Astrocyte of the cerebellum (primary cell): Measurements from ENCODE around the gene L1TD1.
"Not testable (repeated sequence)": the region's sequence is repeated elsewhere in the genome, so short reads cannot be mapped to it uniquely, and the experiment has no call there.

ENCODE experiments used
- DNase-seq: peaks from one replicate; pipeline ENCODE4 v3.0.0-alpha.2; 2011; ENCODE audit warnings: low read depth
- H3K4me3 ChIP-seq: 2 replicates; pipeline ENCODE4 v1.5.1; 2011; ENCODE audit warnings: mild to moderate bottlenecking, low read depth, low read length, moderate library complexity
- in situ Hi-C: cut with HindIII; loops from 2 replicates; pipeline ENCODE4 v1.10.0; 2017; ENCODE audit warnings: low sequenced_read_pairs
- TF ChIP-seq, protein P1 (sequence below): IDR thresholded peaks from 2 replicates; pipeline ENCODE4 v1.5.1; 2012; ENCODE audit warnings: low read length, low read depth, moderate library complexity, mild to moderate bottlenecking; ENCODE audit errors: missing control alignments

L1TD1 gene

DNA sequence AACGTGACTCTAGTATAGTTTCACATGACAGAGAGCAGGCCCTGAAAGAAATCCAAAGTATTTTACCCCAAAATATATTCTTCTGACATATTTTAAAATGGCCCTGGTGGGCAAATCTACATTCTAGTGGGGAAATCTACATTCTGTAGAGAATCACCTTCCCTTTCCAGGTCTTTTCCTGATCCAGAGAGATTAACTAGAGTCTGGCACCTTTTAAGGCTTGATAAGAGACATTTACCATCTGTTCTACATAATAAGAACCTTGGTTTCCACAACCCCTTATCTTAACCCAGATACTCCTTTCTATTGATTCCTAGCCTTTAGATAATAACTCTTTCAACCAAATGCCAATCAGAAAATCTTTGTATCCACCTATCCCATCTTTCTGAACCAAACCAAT lies 17.0 kb upstream of the L1TD1 start:
- DNase-seq, result no peak
- TF ChIP-seq, protein P1, sequence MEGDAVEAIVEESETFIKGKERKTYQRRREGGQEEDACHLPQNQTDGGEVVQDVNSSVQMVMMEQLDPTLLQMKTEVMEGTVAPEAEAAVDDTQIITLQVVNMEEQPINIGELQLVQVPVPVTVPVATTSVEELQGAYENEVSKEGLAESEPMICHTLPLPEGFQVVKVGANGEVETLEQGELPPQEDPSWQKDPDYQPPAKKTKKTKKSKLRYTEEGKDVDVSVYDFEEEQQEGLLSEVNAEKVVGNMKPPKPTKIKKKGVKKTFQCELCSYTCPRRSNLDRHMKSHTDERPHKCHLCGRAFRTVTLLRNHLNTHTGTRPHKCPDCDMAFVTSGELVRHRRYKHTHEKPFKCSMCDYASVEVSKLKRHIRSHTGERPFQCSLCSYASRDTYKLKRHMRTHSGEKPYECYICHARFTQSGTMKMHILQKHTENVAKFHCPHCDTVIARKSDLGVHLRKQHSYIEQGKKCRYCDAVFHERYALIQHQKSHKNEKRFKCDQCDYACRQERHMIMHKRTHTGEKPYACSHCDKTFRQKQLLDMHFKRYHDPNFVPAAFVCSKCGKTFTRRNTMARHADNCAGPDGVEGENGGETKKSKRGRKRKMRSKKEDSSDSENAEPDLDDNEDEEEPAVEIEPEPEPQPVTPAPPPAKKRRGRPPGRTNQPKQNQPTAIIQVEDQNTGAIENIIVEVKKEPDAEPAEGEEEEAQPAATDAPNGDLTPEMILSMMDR, result no peak
- H3K4me3 ChIP-seq, result no peak overlapping the region
- in situ Hi-C loops, result no loop called here

DNA sequence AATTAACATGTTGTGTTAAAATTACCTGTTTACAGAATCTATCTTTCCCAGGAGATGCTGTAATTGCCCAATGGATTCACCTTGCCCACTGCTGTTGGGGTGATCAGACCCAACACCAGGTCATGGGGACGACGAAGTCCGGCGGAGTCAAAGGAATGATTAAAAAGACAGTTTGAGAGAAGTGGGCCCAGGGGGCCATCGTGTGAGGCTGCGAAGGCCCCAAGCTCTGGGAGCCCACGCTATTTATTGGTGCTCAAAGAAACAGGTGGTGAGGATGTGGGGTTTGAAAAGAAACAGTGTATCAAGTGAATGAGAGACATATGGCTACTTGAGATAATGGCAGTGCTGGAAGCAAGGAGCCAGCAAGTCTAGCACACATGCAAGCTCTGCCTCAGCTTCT lies 16.3 kb upstream of the L1TD1 start:
- no peak for DNase-seq
- H3K4me3 ChIP-seq, result no peak overlapping the region
- TF ChIP-seq, protein P1, result no peak
- in situ Hi-C loops, result no loop called here

DNA sequence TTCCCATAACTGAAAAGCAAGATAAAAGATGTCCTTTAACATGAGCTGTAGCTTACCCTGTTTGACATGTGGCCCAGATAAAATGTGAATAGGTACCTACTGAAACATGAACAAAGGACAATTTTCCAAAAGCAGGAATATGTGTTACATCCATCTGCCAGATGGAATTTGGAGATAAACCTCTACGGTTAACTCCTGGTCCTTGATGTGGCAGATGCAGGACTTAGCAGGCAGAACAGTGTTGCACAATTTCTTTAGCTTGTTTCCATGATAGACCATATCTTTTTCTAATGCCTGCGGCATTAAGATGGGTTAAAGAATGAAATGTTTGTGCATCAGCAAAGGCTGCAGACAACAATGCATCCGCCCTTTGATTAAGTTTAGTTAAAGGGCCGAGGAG lies 14.6 kb upstream of the L1TD1 start:
- DNase-seq, H3K4me3 ChIP-seq, in situ Hi-C loops: not testable (repeated sequence)

DNA sequence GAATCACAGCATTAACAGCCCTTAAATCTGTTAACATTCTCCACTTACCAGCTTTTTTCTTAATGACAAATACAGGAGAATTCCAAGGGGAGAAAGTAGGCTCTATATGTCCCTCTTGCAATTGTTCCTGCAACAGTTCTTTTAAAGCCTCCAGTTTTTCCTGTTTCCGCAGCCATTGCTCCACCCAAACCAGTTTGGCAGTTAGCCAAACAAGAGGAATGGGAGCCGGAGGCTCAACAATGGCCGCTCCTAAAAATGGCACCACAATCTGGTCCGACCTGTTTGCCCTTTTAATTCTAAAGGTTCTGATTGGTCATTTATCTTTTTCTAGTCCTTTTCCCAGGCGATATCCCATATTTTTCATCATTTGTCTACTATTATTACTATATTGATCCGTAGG lies 14.0 kb upstream of the L1TD1 start:
- no peak overlapping the region for H3K4me3 ChIP-seq
- in situ Hi-C loops, result no loop called here
- DNase-seq, result no peak
- TF ChIP-seq, protein P1, result no peak

DNA sequence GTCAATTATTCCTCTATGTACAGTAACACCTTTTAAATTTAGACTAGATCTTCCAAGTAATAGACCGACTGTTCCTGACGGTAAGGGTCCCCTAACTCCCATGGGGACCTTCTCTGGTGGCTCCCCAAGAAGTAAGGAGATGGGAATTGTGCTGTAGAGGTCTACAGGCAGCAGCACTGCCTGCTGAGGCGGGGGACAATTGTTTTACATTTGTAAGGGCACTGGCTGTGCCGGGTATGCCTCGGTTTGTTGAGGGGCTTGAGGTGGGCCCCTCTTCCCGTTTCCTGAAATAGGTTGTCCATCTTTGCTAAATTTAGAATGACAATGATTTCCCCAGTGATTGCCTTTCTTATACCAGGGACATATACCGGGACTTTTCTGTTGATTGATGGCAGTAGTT lies 13.1 kb upstream of the L1TD1 start:
- no peak overlapping the region for H3K4me3 ChIP-seq
- in situ Hi-C loops, result no loop called here
- TF ChIP-seq, protein P1, result no peak
- DNase-seq, result no peak

DNA sequence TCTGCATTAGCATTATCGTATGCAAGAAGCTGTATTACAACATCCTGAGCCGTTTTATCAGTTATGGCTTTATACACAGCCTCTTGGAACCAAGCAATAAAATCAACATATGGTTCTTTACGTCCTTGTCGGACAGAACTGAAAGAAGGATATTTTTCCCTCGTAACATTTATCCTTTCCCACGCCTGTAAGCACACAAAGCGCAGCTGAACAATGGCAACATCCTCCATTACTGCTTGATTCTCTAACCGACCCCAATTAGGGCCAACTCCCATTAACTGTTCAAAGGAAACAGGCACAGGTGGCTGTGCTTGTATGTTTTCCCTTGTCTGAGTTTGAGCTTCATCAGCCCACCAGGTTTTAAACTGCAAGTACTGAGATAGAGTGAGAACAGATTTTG lies 12.5 kb upstream of the L1TD1 start:
- in situ Hi-C loops, H3K4me3 ChIP-seq, DNase-seq: not testable (repeated sequence)

DNA sequence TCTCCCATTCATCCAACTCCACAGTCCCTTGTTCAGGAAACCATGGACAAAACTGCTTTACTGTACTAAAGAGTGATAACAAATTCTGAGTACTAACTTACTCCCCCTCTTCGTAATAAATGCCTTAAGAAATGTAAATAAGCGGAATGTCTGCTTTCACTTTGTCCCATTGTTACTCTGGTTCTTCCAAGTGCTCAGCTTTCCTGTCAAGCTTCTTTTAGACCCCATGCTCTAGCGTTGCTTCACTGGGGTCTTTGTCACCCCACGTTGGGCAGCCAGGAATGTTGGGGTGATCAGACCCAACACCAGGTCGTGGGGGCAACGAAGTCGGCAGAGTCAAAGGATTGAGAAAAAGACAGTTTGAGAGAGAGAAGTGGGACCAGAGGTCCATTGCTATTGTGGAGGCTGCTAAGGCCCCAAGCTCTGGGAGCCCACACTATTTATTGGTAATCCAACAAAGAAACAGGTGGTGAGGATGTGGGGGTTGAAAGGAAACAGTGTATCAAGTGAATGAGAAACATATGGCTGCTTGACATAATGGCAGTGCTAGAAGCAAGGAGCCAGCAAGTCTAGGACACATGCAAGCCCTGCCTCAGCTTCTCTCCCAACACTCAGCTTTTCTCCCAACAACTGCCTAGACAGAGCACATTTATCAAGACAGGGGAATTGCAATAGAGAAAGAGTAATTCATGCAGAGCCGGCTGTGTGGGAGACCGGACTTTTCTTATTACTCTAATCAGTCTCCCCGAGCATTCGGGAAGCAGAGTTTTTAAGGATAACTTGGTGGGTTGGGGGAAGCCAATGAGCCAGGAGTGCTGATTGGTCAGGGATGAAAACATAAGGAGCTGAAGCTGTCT lies 11.3 kb upstream of the L1TD1 start:
- in situ Hi-C loops, DNase-seq, H3K4me3 ChIP-seq: not testable (repeated sequence)

DNA sequence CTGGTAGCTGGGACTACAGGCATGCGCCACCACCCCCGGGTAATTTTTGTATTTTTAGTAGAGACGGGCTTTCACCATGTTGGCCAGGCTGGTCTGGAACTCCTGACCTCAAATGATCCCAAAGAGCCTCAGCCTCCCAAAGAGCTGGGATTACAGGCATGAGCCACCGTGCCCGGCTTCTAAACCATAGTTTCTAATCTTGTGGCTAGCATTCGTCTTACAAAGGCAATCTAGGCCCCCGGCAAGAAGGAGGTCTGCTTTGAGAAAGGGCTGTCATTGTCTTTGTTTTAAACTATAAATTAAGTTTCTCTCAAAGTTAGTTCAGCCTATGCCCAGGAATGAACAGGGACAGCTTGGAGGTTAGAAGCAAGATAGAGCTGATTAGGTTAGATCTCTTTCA lies 10.3 kb upstream of the L1TD1 start:
- DNase-seq, result no peak
- TF ChIP-seq, protein P1, result no peak
- H3K4me3 ChIP-seq, result no peak overlapping the region
- in situ Hi-C loops, result no loop called here

DNA sequence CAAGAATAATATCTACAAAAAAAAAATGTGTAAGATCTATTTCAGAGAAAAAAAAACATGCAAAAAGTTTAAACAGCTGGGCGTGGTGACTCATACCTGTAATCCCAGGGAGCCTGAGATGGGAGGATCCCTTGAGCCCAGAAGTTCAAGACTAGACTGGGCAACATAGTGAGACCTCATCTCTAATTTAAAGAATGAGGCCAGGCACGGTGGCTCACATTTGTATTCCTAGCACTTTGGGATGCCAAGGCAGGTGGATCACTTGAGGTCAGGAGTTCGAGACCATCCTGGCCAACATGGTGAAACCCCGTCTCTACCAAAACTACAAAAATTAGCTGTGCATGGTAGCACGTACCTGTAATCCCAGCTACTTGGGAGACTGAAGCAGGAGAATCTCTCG lies 9.4 kb upstream of the L1TD1 start:
- H3K4me3 ChIP-seq, in situ Hi-C loops, DNase-seq: not testable (repeated sequence)
